NB4 (cell line): ENCODE results near the gene LRRC26.

Source experiments
- CTCF ChIP-seq: IDR thresholded peaks from one replicate; pipeline ENCODE4 v1.5.1; 2012; ENCODE audit warnings: low read depth, low read length
- POLR2A ChIP-seq: IDR thresholded peaks from 2 replicates; pipeline ENCODE4 v1.6.1; 2011; ENCODE audit warnings: mild to moderate bottlenecking; ENCODE audit not compliant: insufficient read length; ENCODE audit errors: extremely low read depth

GRCh38 chr9:137166380-137167229 lies 3.2 kb downstream of the LRRC26 start:
- no peak for TF ChIP-seq CTCF
- no peak for TF ChIP-seq POLR2A
